Hepatocyte (in vitro differentiated cells): ENCODE measurements around the gene PRODH.

Source experiments
- EZH2 ChIP-seq: fragments of 200-600 bp; sonication (generic); IDR thresholded peaks from 2 replicates; pipeline ENCODE4 v1.6.1; 2016; ENCODE audit warnings: antibody characterized with exemption, mild to moderate bottlenecking, borderline replicate concordance
- EZH2phosphoT487 ChIP-seq: fragments of 200-600 bp; sonication (generic); IDR thresholded peaks from one replicate; pipeline ENCODE4 v1.6.1; 2018; ENCODE audit warnings: antibody characterized with exemption, mild to moderate bottlenecking, low read depth, moderate library complexity; ENCODE audit not compliant: unreplicated experiment, severe bottlenecking
- TF ChIP-seq, protein P1 (sequence below): fragments of 200-600 bp; sonication (generic); IDR thresholded peaks from 2 replicates; pipeline ENCODE4 v1.5.1; 2016; ENCODE audit warnings: antibody characterized with exemption, mild to moderate bottlenecking; ENCODE audit not compliant: poor library complexity

- TF ChIP-seq, protein P1, sequence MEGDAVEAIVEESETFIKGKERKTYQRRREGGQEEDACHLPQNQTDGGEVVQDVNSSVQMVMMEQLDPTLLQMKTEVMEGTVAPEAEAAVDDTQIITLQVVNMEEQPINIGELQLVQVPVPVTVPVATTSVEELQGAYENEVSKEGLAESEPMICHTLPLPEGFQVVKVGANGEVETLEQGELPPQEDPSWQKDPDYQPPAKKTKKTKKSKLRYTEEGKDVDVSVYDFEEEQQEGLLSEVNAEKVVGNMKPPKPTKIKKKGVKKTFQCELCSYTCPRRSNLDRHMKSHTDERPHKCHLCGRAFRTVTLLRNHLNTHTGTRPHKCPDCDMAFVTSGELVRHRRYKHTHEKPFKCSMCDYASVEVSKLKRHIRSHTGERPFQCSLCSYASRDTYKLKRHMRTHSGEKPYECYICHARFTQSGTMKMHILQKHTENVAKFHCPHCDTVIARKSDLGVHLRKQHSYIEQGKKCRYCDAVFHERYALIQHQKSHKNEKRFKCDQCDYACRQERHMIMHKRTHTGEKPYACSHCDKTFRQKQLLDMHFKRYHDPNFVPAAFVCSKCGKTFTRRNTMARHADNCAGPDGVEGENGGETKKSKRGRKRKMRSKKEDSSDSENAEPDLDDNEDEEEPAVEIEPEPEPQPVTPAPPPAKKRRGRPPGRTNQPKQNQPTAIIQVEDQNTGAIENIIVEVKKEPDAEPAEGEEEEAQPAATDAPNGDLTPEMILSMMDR: no peak
- TF ChIP-seq EZH2 (no peak), EZH2phosphoT487 (no peak)
Measured at GRCh38 chr22:18888115-18888514, 48.0 kb downstream of the PRODH start.
